NCI-H1092 treated with DMSO at 0.1 percent for 48 hours (cell line): ENCODE results near the gene ALPI.

Experiments used
- DNase-seq: peaks from one replicate; lab custom pipeline; 2025; lab: John Stamatoyannopoulos, UW

Gene ALPI

DNA sequence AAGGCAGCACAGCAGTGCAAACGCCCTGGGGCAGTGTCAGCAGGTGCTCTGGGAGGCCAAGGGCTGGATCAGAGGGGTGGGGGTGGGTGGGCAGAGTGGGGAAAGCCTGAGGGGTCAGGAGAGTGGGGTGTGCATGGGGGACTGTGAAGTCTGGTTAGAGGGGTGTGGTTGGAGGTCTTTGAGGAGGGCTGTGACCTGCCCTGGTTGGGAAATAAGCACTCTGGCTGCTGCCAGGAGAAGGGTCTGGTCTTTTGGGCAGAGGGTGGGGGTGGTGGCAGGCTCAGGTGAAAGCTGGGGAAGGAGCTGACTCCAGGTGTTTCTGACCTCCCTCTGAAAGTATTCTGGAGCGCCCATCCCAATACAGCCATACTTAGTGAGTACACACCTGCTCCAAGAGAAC, 4.2 kb downstream of the ALPI start:
- no peak for DNase-seq

DNA sequence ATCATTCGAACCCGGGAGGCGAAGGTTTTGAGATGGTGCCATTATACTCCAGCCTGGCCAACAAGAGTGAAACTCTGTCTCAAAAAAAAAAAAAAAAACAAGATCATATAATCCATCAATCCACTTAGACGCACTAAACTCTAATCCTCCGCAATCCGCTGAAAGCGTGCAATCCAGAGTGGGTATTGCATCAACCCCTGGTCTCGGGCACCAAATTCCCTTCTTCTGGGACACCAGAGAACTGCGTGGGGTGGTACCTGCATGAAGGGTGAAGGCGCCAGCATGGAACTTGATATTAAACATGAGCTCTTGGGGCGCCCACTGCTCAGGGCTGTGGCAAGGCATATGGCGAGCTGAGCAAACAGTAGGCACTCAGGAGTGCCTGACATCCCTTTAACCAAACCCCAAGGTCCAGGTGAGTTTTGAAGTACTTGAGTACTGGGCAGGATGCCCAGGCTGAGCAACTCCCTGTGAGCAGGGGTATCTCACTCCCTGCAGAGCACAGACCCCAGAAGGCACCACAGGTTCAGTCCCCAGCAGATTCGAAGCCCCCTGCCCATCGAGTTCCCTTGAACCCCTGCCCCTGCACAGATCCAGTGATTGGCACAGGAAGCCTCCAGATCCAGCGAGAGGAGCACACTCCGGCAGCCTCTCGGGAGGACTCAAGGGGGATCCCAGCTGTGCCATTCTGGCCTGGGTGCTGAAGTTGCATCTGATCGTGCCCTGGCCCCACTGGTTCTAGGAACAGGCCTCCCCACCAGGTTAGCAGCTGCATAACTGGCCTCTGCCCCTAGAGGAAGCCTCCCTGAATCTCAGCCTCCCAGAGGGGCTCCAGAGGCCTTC, 8.0 kb downstream of the ALPI start:
- DNase-seq = no peak

DNA sequence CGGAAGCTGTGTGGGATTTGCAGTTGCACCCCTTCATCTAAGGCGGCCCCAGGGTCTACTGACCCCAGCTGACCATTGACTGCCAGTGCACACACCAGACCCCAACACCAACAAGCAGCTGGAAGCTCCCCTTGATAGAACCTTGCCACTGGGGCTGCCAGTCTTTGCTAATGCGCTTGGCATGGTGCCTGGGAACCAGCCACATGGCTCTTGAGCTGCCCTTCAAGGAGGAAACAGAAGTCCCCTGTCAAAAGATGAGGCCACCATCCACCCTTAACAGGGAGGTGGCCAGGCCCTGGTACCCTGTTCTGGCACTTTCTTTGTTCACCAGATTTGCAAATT, 8.6 kb downstream of the ALPI start:
- no peak for DNase-seq

DNA sequence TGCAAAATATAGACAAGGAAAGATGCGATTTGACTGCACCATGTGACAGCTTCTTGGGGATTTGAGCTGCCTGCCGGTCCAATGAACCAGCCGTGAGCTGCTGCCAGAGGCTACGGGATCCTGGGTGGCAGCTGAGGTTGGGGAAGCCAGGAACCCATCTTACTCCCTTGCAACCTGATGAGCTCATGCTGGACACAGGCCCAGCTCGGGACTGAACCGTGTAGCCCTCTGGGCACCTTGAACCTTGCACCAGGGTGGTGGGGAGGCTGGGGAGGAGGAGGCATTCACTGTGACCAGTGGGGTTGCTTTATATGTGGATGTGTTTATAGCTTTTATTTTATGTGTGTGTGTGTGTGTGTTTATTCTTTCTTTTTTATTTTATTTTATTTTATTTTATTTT, 9.1 kb downstream of the ALPI start:
- no peak for DNase-seq

DNA sequence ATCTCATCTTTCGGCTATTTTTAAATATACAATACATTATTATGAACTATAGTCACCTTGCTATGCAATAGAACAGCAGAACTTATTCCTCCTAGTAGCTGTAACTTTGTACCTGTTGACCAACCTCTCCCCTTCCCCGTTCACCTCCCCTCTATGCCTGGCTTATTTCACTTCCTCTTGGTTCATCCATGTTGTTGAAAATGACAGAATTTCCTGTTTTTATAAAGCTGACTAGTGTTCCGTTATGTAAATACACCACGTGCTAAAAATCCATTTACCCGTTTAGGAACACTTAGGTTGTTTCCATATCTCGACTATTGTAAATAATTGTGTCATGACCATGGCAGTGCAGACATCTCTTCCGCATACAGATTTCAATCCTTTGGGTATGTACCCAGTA, 10.3 kb downstream of the ALPI start:
- no peak for DNase-seq

DNA sequence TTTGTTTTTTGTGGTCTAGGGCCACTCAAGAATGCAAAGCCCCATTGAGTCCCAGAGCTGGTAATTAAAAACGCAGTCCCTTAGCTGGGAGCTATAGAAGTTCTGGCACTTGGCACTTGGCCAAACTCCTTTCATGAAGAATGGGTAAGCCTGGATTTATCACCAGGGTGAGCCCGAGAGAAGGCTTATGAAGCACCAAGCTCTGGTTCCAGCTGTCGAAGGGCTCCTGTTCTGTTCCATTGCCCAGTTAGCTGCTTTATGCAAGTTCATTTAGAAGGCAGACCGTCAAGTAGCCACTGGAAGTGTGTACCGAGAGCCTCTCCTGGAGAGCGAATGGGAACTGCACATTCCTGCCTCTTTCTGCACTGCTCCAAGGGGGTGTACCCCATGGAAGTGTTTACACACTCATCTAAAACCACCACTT, 17.5 kb downstream of the ALPI start:
- peak; percentile 30 for DNase-seq

DNA sequence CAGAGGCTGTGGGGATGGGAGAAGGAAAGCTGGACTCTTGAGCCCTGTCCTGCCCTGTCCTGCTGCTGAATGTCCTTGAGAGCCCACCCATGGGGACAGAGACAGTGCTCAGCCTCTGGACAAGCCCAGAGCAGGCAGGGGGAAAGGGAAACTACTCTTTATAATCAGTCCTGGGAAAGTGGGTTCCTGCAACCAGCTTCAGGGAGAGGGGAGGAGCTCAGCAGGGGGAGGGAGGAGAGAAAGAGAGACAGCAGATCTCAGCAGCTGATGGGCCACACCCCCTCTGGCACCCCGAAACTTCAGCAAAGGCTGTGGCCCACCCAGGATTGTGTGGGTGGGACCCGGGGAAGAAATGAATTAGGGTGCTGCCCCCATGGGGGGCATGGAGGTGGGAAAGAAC, 20.1 kb downstream of the ALPI start:
- no peak for DNase-seq

DNA sequence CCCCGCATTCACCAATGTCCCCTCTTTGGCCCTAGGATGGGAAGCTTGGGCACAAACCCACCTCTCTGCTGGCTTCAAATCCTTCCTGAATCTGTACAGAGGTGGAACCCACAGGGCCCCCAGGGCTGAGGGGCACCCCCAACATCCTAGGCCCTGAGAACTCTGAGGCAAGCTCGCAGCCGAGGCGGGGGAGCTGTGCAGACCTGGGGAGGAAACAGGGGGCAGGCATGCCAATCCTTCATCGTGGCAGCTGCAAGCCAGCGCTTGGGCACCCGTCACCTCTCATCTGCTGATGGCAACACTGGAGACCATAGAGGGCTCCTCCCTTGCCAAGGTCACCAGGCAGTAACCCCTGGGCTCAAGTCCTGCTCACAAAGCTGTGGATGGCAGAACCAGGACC, 20.8 kb downstream of the ALPI start:
- DNase-seq = no peak

DNA sequence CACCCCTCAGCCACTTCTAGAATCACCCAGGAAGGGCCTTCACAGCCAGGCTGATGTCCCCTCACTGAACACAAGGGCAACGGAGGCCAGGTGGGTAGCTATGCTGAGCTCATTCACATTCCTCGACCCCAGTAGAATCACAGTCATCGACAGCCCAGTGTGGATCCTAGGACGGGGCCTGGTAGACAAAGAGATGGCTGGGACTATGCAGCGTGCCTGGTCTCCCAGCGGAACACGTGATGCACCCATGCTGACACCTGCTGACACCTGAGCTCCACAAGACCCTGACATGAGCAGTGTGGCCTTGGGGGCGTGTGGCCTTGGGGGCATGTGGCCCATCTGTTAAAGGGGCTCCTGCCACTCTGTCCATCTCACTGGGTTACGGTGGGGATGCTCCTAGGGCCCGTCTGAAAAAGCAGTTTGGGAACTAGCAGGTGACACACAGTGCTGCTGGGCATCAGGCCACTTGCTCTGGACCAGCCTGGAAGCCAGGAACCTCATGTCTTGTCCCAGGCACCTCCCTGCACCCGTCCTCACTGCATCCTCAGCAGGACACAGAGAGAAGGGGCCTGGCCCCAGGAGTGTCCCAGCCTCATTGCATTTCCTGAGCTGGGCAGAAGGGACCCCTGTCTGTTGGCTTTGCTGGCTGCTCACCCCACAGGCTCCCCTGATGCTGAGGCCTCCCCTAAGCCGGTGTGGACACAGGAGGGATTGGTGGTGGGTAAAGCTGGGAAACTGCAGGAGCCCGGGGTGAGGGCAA, 22.0 kb downstream of the ALPI start:
- DNase-seq = no peak

DNA sequence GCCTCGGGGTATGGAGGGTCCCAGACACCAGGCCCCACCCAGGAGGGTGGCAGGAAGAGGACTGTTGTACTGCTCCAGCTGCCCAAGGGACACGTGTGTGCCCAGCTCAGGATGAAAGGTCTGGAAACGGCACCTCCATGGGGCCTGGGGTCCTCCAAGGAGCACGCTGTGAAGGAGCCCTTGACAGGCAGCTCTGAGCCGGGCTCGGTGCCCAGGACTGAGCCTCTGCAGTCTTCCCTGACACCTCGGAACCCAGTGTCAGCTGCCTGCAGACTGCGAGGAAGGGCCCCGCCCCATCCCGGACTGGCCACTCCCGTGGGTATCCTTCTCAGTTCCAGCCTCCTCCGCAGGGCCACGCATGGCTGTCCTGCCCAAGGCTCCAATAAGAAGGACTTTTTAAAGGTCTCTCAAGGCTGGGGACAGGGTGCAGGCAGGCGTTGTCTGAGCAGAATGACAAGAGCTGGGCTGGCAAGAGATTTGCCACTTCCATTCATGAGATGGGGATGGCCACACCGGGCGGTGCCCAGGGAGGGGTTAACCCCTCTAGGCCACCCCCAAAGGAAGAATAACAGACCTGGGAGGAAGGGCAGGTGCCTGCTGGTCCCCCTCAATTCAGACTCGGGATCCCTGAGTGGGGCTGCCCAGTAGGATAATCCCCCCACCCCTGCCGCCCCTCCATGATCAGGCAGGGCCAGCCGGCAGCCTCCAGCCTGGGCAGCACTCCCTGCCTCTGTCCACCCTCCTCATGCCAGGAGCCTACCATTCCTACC, 22.8 kb downstream of the ALPI start:
- no peak for DNase-seq

DNA sequence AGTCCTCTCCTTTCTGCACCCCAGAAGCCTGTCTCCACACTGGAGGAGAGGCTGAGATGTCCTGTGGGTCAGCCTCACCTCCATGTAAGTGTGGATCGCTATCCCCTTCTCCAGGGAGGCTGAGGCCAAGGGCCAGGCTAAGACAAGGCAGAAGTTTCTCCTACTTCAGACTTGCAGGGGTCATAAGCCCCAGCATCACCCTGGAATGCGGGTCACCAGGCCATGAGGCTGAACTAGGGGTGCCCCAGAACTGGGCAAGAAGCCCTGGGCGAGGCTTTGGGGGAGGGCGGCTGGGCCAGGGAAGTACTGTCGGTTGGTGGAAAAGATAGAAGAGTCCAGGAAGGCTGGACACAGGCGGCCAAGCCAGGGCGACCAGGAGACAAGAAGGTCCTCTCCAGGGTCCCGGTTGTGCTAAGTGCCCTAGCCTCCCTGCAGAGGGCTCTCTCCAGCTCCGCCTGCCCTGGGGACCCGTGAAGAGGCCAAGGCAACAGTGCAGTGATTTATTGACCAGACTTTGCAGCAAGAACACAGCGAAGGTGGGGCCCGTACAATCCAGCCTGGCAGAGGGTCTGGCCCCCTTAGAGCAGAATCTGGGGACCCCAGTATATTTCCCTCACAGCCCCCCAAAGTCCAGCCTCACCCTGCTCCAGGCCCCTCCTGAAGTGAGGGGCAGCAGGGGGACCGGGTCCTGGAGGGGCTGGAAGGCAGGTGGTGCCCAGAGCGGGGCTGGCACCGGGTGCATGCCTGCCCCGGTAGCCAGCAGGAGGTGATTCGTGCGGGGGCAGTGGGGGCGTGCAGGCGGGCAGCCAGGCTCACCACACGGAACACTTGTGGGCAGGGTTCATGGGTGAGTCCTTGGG, 23.6 kb downstream of the ALPI start:
- DNase-seq = no peak

DNA sequence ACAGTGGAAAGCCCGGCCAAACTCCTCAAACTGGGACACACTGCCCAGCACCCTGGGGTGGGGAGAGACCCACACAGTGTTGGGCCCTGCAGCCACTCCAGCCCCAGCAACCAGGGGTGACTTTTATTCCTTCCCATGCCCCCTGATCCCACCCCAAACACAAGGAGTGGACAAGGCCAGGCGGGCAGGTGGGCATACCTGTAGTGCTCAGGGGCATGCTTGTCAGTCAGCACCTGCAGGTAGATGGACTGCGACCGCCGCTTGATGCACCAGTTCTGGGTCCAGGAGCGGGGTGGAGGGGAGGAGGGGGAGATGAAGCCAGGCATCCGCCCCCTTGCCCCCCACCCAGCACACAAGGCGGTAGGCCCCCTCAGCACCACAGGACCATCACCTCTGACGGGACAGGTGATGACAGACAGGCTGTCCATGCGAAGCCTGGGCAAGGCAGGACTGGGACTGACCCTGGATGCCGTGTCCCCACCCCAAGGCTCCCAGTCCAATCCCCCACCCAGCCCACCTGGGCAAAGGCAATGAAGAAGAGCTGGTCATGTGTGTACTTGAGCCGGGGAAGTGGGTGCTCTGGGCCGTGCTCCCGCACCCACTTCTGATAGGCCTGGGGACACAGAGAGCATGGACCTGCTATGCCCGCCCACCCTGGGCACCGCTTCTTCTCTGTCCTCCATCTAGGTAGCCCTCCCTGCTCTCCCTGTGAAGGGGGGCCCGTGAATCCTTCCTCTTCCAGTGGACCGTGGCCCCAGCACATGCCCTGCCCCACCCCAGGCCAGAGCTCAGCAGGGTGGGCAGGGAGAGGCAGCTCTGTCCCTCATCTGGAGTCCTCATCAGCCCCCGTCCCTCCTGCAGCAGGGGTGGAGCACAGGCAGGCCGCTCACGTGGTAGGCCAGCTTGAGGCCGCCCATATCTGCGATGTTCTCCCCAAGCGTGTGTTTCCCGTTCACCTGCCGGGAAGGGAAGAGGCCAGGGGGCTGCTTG, 24.5 kb downstream of the ALPI start:
- DNase-seq = no peak

DNA sequence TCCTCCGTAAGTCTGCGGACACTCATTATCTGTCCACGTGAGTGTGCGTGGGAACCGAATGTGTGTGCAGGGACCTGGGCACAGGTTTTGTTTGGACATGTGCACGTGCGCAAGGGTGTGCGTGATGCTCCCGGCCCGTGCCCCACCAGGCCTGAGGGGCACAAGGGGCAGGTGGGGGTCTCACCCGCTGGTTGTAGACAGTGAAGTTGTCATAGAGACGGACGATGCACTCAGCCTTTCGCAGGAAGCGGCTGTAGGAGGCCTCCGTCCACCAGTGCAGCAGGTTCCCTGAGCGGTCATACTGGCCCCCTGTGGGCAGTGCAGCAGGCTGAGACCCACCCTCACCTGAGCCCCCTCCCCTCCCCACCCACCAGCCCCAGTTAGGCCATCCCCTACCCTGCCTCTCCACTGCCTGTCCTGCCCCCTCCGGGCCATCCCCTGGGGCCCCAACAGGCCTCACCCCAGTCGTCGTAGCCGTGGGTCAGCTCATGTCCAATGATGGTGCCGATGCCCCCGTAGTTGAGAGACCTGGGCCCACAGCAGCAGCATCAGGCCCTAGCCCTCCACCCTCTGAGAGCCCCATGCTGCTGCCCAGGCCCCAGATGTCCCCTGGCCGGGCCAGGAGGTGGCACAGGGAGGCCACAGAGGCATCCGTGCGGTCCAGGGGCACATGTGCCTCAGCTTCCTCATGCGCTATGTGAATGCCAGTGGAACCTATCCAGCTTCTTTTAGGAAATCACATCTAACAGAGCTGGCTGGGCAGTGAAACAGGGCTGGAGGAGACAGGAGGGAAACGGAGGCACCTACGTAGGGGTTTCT, 25.6 kb downstream of the ALPI start:
- DNase-seq = no peak

DNA sequence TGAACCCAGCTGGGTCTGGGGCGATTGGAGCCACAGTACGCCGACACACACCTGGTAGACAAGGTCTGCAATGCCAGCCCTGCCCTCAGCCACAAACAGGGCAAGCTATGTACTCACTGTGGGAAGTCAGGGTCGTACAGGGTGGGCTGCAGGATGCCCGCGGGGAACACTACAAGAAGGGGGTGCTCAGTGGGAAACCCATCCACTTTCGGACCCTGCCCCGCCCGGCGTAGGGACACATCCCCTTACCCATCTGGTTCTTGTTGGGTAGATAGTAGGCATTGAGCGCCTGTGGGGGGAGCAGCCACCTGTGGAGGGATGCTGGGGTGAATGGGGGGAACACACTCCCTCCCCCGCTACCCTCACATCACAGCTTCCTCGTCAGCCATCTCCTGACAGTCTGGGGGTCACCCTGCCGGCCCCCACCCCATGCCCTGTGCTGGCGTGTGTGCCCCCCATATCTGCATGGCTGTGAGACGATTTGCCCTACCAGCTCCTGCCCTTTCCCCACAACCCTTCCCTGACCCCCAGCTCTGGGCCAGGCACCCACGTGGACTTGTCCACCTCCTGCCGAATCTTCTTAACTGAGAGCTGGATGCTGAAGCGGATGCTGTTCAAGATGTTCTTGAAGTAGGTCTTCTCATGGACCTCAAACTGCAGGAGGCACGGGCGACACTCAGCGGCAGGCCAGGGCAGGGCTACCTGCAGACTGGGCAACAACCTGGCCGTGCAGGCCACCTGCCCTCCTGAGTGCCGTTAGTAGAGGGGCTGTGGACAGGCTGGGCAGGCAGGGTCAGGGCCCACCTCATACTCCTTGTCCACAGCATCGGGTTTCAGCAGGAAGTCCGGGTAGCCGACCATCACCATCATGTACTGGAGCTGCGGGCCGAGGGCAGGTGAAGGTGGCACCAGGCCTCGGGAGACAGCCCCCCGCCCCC, 26.6 kb downstream of the ALPI start:
- DNase-seq = no peak

DNA sequence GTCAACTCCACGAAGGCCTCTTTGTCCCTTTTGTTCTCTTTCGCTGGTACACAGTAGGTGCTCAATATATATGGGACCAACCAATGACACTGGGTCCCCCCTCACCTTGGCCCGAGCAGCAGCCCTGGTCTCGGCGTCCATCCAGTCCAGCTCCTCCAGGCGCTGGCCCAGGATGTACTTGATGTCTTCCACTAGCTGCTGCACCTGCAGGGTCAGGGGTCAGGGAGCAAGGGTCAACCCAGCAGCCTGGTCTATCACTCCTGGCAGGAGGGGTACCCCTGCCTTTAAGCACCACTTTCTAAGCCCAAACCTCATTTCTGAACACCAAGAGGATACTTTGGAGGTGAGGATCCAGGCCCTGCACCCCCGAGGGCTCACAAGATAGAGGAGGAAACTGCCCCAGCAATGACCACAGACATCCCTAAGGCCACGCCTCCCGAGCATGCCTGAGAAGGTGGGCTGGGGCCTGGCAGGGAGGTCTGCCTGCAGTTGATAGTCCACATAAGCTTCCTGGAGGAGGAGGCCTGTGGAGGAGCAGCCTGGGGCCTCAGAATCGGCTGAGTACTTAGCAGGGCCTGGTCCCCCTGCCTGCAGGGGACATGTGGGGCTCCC, 27.5 kb downstream of the ALPI start:
- DNase-seq = no peak

DNA sequence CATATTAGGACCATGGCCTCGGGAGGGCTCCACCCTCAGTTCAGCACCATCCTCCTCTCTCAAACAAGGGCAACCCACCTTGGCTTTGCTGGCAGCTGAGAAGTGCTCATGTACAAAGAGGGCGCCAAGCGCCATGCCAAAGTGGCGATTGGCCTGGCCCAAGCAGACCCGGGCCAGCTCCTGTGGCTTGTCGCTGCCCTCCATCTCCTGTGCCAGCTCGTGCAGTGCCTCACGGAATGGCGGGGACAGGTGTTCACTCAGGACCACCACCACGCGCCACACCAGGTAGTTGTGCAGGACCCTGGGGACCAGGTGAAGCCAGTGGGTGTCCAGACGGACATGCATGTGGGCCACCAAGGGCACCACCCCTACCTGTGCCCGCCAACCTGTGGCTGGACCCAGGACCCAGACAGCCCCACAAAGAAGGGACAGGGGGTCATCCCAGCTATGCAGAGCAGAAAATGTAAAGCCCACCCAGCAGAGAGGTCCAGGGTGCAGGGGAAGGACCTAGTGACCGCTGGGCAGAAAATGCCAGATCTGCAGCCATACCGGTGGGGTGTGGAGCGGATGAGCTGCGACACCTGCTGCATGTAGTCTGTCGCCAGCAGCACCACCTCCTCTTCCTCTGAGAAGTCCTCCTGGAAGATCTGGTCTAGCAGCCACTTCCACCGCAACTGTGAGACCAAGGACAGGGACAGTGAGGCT, 28.1 kb downstream of the ALPI start:
- no peak for DNase-seq

DNA sequence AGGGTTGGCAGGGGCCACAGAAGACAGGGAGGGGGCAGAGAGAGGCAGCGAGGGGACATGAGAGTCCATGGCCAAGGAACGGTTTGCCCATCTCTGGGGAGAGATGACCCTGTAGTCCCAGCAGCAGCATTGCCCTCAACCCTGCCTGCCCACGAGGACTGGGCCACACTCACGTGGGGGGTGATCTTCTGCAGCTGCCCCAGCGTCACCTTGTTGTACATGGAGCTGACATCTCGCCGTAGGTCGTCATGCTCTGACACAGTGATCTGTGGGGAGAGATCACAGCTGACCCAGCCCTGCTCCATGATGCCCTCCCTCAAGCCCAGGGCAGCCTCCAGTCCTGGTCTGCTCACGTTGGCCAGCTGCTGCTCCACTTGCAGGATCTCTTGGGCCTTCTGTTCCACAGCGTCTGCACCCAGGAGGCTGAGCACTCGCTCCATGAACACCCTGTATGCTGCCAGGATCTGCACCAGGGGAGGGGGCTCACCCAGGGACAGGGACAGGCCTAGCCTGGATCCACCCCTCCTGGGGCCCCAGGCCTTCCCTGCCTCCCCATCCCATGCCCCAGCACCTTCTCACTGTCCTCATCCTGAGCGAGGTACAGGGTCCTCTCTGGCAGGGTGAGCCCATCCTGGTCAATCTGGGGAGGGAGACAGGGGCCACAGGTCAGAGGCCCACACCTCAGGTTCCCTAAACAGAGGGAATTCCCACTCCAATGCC, 28.8 kb downstream of the ALPI start:
- DNase-seq = no peak
